DOHH2 (cell line): ENCODE measurements around the gene SLC8B1.

Source experiments
- H3F3A ChIP-seq: fragments of 200-600 bp; sonication (generic), shearing (Covaris generic); 2 replicates; pipeline ENCODE4 v1.6.0; 2016; ENCODE audit warnings: antibody characterized with exemption, mild to moderate bottlenecking; ENCODE audit not compliant: control insufficient read depth, insufficient read depth
- H3K27ac ChIP-seq: fragments of 200-600 bp; sonication (generic); 2 replicates; pipeline ENCODE4 v1.5.1; 2014; ENCODE audit warnings: low read depth, mild to moderate bottlenecking, low read length, moderate library complexity
- H3K27me3 ChIP-seq: fragments of 200-600 bp; sonication (generic); 2 replicates; pipeline ENCODE4 v1.6.1; 2014; ENCODE audit warnings: mild to moderate bottlenecking, low read length, mixed read lengths; ENCODE audit not compliant: control insufficient read depth
- H3K36me3 ChIP-seq: fragments of 200-600 bp; sonication (generic); 2 replicates; pipeline ENCODE4 v1.6.1; 2014; ENCODE audit warnings: mild to moderate bottlenecking, low read length, moderate library complexity, mixed read lengths; ENCODE audit not compliant: control insufficient read depth
- H3K4me1 ChIP-seq: fragments of 200-600 bp; sonication (generic); 2 replicates; pipeline ENCODE4 v1.6.1; 2014; ENCODE audit warnings: mild to moderate bottlenecking, low read length, mixed read lengths; ENCODE audit not compliant: control insufficient read depth
- H3K4me2 ChIP-seq: fragments of 200-600 bp; sonication (generic); 2 replicates; pipeline ENCODE4 v1.6.0; 2014; ENCODE audit warnings: mild to moderate bottlenecking, low read length, moderate library complexity
- H3K4me3 ChIP-seq: fragments of 200-600 bp; sonication (generic); 2 replicates; pipeline ENCODE4 v1.5.1; 2014; ENCODE audit warnings: mild to moderate bottlenecking, low read length, mixed read lengths
- H3K79me2 ChIP-seq: fragments of 200-600 bp; sonication (generic); 2 replicates; pipeline ENCODE4 v1.6.1; 2014; ENCODE audit warnings: mild to moderate bottlenecking, low read length, mixed read lengths; ENCODE audit not compliant: control insufficient read depth
- H3K9me2 ChIP-seq: fragments of 200-600 bp; sonication (generic); replicated peaks from 2 replicates; pipeline ENCODE4 v1.6.1; 2014; ENCODE audit warnings: mild to moderate bottlenecking, low read length, mixed read lengths; ENCODE audit not compliant: control insufficient read depth
- H3K9me3 ChIP-seq: fragments of 200-600 bp; sonication (generic); 2 replicates; pipeline ENCODE4 v1.6.1; 2014; ENCODE audit warnings: antibody characterized with exemption, low read length, mixed read lengths; ENCODE audit not compliant: control insufficient read depth, insufficient read depth
- H4K20me1 ChIP-seq: fragments of 200-600 bp; sonication (generic); 2 replicates; pipeline ENCODE4 v1.6.0; 2014; ENCODE audit warnings: low read depth, mild to moderate bottlenecking, antibody characterized with exemption, low read length, moderate library complexity; ENCODE audit not compliant: control insufficient read depth, insufficient read depth
- EZH2phosphoT487 ChIP-seq: fragments of 200-600 bp; sonication (generic); IDR thresholded peaks from 2 replicates; pipeline ENCODE4 v1.6.1; 2017; ENCODE audit warnings: borderline replicate concordance, mild to moderate bottlenecking, antibody characterized with exemption, low read length, moderate library complexity, mixed read lengths
- TF ChIP-seq, protein P1 (sequence below): fragments of 200-600 bp; sonication (generic); IDR thresholded peaks from one replicate; pipeline ENCODE4 v1.5.1; 2014; ENCODE audit warnings: antibody characterized with exemption, mild to moderate bottlenecking, low read depth, low read length; ENCODE audit not compliant: poor library complexity, severe bottlenecking

SLC8B1 gene

DNA sequence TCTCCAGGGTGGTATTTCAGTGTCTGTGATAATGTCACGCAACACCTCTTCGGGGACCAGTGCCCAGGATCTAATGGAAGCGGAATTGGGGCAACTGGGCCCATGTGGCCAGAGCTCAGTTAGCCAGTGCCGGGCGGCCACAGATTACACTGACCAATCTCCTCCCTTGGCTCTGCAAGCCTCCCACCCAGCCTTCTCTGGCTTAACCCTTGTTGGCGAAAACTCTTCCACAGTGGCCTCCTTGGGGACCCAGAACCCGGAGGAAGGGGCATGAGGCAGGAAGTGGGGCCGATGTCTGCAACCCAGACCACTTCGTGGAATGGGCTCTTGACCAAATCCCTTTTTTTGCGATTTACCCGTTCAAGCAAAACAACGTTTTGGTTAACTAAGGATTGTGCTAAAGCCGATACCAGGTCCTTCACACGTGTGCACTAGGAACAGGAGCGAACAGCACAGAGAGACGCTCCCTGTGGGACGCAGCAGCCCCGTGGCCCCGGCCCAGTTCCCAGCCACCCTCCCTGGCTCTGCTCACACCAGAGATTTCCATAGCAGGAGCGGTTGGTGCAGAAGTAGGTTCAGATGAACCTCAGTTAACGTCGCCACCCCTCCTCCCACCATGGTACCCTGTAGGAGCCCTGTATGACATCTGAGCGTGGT lies 38.2 kb downstream of the SLC8B1 start:
- TF ChIP-seq, protein P1, sequence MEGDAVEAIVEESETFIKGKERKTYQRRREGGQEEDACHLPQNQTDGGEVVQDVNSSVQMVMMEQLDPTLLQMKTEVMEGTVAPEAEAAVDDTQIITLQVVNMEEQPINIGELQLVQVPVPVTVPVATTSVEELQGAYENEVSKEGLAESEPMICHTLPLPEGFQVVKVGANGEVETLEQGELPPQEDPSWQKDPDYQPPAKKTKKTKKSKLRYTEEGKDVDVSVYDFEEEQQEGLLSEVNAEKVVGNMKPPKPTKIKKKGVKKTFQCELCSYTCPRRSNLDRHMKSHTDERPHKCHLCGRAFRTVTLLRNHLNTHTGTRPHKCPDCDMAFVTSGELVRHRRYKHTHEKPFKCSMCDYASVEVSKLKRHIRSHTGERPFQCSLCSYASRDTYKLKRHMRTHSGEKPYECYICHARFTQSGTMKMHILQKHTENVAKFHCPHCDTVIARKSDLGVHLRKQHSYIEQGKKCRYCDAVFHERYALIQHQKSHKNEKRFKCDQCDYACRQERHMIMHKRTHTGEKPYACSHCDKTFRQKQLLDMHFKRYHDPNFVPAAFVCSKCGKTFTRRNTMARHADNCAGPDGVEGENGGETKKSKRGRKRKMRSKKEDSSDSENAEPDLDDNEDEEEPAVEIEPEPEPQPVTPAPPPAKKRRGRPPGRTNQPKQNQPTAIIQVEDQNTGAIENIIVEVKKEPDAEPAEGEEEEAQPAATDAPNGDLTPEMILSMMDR = no peak
- no peak for TF ChIP-seq EZH2phosphoT487
- Histone ChIP-seq H3K27me3 (no peaks in the 10 kb centered on the region), H3K36me3 (peaks cover 60% of the 10 kb centered on the region), H4K20me1 (no peaks in the 10 kb centered on the region), H3K4me1 (no peaks in the 10 kb centered on the region), H3K9me3 (no peaks in the 10 kb centered on the region), H3K9me2 (no peaks in the 10 kb centered on the region), H3F3A (no peaks in the 10 kb centered on the region), H3K27ac (no peak overlapping the region), H3K4me3 (no peak overlapping the region), H3K4me2 (no peak overlapping the region), H3K79me2 (no peaks in the 10 kb centered on the region)

DNA sequence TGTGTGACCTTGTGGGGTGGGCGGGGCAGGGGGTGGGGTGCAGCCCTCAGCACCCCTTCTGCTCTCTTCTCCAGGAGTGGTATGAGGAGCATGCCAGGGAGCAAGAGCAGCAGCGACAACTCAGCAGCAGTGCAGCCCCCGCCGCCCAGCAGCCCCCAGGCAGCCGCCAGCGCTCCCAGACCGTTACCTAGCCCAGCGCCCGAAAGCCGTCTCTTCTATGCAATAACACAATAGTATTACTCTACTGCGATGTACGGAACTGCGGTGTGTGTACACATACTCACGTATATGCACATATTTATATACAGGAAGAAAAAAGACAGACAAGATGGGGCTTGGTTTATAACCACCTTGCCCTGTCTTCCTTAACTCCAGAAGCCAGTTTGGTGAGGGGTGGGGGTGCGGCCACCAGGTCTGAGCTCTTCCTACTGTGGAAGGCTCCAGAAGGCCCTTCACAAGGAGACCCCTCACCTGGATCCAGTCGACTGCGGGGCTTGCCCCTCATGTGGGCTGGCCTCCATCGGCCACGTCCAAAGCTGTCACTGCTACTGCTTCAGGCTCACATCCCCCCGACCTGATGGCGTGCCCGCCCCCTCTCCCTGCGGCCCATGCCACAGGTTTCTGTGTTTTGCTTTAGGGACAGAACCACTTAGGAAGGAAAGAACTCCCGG lies 38.9 kb downstream of the SLC8B1 start:
- Histone ChIP-seq H3K36me3 (peaks cover 67% of the 10 kb centered on the region), H3K27me3 (no peaks in the 10 kb centered on the region), H3K4me3 (no peak overlapping the region), H3K27ac (no peak overlapping the region), H4K20me1 (no peaks in the 10 kb centered on the region), H3K9me3 (no peaks in the 10 kb centered on the region), H3K4me2 (no peak overlapping the region), H3K4me1 (no peaks in the 10 kb centered on the region), H3K79me2 (no peaks in the 10 kb centered on the region), H3F3A (no peaks in the 10 kb centered on the region), H3K9me2 (no peaks in the 10 kb centered on the region)
- TF ChIP-seq, protein P1 = no peak
- no peak for TF ChIP-seq EZH2phosphoT487

DNA sequence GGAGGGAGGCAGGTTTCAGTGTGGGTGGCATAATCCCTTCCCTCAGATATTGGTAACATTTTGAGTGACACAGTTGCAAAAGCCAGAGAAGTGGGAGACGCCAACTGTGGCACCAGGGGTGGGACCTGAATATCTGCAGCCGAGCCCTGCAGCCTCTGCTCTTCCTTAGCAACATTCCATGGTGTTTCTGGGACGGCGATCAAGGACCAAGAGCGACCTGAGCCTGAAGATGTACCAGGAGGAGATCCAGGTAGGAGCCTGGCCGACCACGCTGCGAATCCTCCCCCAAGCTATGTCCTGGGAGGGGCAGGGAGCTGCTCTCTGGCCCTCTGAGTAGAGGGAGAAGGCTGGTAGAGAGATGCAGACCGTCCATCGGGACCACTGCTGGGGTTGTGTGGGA lies 41.8 kb downstream of the SLC8B1 start:
- Histone ChIP-seq H3F3A (no peaks in the 10 kb centered on the region), H3K27ac (no peak overlapping the region), H3K27me3 (no peaks in the 10 kb centered on the region), H3K9me2 (no peaks in the 10 kb centered on the region), H3K4me2 (no peak overlapping the region), H3K79me2 (no peaks in the 10 kb centered on the region), H3K4me1 (no peaks in the 10 kb centered on the region), H3K36me3 (peaks cover 88% of the 10 kb centered on the region), H3K4me3 (no peak overlapping the region), H4K20me1 (no peaks in the 10 kb centered on the region), H3K9me3 (no peaks in the 10 kb centered on the region)
- TF ChIP-seq, protein P1 = no peak
- TF ChIP-seq EZH2phosphoT487 = no peak
